ENCODE results near the gene VEPH1. TPM values are rescaled to one million over a fixed set of nuclear protein-coding genes. Genes with fewer than 3 reads are reported as not detected.

VEPH1 gene
- total RNA-seq, 1 donor from 2014 or later: 0.16 TPM

DNA sequence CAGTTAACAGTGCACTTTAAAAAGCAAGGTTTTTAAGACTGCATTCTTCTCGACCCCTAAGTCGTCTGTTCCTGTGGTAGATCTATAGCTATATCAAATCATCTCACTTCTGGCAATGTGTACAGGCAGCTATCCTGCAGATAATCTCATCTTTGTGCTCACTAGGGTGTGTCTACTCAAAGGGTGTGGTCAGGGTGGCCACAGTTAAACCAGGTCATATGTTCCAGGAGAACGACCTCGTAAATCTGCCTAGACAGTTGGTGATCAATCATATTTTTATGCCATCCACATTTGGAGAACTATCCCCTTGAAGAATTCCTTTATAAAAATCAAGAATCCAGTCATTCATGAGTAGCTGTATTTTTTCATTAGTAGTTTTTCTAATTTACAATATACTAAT is 3.0 kb downstream of the VEPH1 start:
- peaks cover 53% of the 10 kb centered on the region for H3K27me3 ChIP-seq (ENCODE audit: low read depth)
- H3K27ac ChIP-seq (replicated peaks): no peak overlapping the region
- H3K36me3 ChIP-seq: no peaks in the 10 kb centered on the region
- peaks cover 12% of the 10 kb centered on the region for H3K4me1 ChIP-seq
- DNase-seq: no peak
- no peaks in the 10 kb centered on the region for H3K9me3 ChIP-seq (replicated peaks)
- peak overlapping the region; percentile 57 for H3K4me3 ChIP-seq
- intact Hi-C loops (cut with micrococcal nuclease): no loop called here
- TF ChIP-seq, protein P1, sequence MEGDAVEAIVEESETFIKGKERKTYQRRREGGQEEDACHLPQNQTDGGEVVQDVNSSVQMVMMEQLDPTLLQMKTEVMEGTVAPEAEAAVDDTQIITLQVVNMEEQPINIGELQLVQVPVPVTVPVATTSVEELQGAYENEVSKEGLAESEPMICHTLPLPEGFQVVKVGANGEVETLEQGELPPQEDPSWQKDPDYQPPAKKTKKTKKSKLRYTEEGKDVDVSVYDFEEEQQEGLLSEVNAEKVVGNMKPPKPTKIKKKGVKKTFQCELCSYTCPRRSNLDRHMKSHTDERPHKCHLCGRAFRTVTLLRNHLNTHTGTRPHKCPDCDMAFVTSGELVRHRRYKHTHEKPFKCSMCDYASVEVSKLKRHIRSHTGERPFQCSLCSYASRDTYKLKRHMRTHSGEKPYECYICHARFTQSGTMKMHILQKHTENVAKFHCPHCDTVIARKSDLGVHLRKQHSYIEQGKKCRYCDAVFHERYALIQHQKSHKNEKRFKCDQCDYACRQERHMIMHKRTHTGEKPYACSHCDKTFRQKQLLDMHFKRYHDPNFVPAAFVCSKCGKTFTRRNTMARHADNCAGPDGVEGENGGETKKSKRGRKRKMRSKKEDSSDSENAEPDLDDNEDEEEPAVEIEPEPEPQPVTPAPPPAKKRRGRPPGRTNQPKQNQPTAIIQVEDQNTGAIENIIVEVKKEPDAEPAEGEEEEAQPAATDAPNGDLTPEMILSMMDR (IDR thresholded peaks at IDR 0.05; ENCODE audit: borderline replicate concordance): no peak

DNA sequence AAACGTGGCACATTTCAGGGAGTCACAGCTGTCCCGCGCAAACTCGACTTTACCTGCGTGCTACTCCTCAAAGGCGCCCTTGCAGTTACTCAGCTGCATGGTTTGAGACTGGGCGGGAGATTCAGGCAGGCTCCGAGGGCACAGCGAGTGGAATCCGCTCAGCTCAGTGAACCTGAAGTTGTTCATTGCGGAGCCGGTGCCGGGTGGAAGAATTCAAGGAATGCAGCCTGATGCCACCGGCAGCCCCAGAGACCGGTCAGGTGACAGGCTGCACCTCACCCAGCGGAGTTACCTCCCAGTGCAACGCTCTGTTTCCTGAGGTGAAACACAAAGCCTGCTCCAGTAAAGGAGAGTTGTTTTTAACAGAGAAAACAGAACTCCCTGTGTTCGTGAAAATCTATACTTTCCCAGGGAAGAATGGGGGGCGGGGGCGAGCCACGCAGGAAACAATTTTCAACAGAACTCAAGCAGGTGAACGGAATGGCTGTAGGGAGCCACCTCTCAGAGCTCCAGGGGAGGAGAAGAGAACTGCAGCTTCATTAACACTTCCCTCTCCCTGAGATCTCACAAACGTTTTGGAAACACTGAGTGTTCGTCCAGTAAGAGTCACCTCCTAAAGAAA is 3.8 kb downstream of the VEPH1 start:
- peaks cover 12% of the 10 kb centered on the region for H3K4me1 ChIP-seq
- no peak for DNase-seq
- TF ChIP-seq, protein P1 (IDR thresholded peaks at IDR 0.05; ENCODE audit: borderline replicate concordance): no peak
- H3K9me3 ChIP-seq (replicated peaks): no peaks in the 10 kb centered on the region
- peaks cover 47% of the 10 kb centered on the region for H3K27me3 ChIP-seq (ENCODE audit: low read depth)
- H3K36me3 ChIP-seq: no peaks in the 10 kb centered on the region
- H3K4me3 ChIP-seq: peak overlapping the region; percentile 57
- intact Hi-C loops (cut with micrococcal nuclease): no loop called here
- no peak overlapping the region for H3K27ac ChIP-seq (replicated peaks)

DNA sequence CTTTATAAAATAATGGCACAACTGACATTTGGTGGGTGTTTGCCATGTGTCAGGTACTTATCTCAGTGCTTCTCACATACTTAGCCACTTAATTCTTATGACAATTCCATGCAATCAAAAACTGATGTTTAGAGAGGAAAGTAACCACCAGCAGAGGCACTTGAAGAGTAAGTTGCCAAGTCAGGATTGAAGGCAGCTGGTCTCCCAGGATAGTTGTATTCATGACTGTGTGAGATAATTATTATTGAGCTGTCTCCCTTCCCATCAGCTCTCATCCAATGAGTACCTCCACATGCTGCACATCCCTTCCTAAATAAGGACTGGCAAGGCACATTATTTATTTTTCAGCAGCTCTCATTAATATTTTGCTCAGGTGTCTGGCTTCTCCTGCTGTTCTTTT is 4.8 kb downstream of the VEPH1 start:
- Histone ChIP-seq H3K27me3 (ENCODE audit: low read depth) (peaks cover 43% of the 10 kb centered on the region), H3K4me1 (peaks cover 12% of the 10 kb centered on the region)
- intact Hi-C loops (cut with micrococcal nuclease): no loop called here

DNA sequence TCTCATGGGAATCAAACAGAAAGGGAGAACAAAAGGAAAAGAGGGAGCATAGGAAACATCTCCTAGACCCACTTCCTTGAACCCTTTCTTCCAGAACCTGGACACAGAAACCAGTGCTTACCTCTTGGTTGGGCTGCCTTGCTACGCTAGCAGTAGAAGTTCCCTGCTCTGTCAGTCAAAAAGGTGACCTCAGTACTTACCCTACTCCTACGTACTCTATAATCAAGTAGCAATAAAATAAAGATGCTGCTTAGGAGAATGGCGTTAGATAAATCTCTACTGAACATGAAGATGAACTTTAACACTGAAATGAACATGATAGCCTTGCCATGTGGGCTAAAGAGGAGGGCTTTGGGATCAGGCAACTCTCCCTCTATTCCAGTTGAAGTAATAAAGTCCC is 7.4 kb downstream of the VEPH1 start:
- no peaks in the 10 kb centered on the region for H3K9me3 ChIP-seq (replicated peaks)
- TF ChIP-seq, protein P1 (IDR thresholded peaks at IDR 0.05; ENCODE audit: borderline replicate concordance): no peak
- H3K27me3 ChIP-seq (ENCODE audit: low read depth): peaks cover 28% of the 10 kb centered on the region
- intact Hi-C loops (cut with micrococcal nuclease): no loop called here
- DNase-seq: no peak
- H3K36me3 ChIP-seq: no peaks in the 10 kb centered on the region
- peaks cover 12% of the 10 kb centered on the region for H3K4me1 ChIP-seq
- no peak overlapping the region for H3K27ac ChIP-seq (replicated peaks)
- H3K4me3 ChIP-seq: no peak overlapping the region

More for the DNA sequence above, 4.8 kb downstream of the VEPH1 start:
- Histone ChIP-seq H3K36me3 (no peaks in the 10 kb centered on the region), H3K9me3 (replicated peaks) (no peaks in the 10 kb centered on the region), H3K27ac (replicated peaks) (no peak overlapping the region), H3K4me3 (no peak overlapping the region)
- DNase-seq: no peak
- TF ChIP-seq, protein P1 (IDR thresholded peaks at IDR 0.05; ENCODE audit: borderline replicate concordance): no peak

DNA sequence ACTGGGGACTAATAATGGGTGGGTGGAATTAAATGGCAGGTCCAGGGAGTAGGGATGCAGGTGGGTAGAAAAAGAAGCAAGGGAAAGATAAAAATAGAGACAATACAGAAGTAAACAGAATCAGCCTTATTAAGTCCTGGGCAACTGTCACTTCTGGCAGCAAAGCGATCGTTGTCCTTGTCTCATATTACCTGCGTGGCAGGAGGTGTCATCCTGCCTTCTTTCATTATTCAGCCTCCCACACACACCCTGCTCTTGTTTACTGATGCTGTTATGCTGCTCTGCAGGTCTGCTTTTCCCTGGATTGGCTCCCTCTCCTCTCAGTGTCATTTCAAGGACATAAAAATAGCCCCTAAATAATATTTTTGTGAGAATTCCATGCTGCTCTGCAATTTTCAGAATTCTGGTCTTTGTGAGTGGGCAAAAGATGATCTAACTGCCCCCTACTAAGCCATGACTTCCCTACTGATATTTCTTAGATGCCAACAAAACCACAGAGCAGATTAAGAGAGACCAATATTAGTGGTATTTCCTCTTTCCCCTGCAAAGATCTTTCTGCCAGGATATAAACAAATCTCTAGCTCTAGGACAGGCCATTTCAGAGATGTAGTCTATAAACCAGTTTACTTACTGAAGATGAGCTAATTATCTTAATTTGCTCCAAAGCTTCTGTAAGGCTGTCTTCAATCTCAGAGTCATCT is 8.5 kb downstream of the VEPH1 start:
- Histone ChIP-seq H3K4me3 (no peak overlapping the region), H3K27me3 (ENCODE audit: low read depth) (peaks cover 17% of the 10 kb centered on the region), H3K9me3 (replicated peaks) (no peaks in the 10 kb centered on the region), H3K27ac (replicated peaks) (no peak overlapping the region), H3K36me3 (no peaks in the 10 kb centered on the region), H3K4me1 (peaks cover 9% of the 10 kb centered on the region)
- no peak for DNase-seq
- intact Hi-C loops (cut with micrococcal nuclease): loop anchor here (5.0 kb wide), 1 partner anchor 292 kb away; no protein-coding TSS in a partner anchor
- TF ChIP-seq, protein P1 (IDR thresholded peaks at IDR 0.05; ENCODE audit: borderline replicate concordance): no peak
